Lower leg skin (tissue), 3 donors: Measurements from ENCODE around the gene CNKSR3.

Experiments
- POLR2A ChIP-seq, 2 donors: fragments of 450-650 bp; IDR thresholded peaks; one replicate each; pipeline ENCODE4 v1.6.1; 2016 to 2017; ENCODE audit warnings: antibody characterized with exemption in 2 of 2, mild to moderate bottlenecking in 1 of 2, moderate library complexity in 1 of 2
- TF ChIP-seq, protein P1 (sequence below), 3 donors: fragments of 450-650 bp; IDR thresholded peaks; one replicate each; pipeline ENCODE4 v1.5.1; 2016; ENCODE audit warnings: antibody characterized with exemption in 3 of 3, mild to moderate bottlenecking in 3 of 3, moderate library complexity in 2 of 3

DNA sequence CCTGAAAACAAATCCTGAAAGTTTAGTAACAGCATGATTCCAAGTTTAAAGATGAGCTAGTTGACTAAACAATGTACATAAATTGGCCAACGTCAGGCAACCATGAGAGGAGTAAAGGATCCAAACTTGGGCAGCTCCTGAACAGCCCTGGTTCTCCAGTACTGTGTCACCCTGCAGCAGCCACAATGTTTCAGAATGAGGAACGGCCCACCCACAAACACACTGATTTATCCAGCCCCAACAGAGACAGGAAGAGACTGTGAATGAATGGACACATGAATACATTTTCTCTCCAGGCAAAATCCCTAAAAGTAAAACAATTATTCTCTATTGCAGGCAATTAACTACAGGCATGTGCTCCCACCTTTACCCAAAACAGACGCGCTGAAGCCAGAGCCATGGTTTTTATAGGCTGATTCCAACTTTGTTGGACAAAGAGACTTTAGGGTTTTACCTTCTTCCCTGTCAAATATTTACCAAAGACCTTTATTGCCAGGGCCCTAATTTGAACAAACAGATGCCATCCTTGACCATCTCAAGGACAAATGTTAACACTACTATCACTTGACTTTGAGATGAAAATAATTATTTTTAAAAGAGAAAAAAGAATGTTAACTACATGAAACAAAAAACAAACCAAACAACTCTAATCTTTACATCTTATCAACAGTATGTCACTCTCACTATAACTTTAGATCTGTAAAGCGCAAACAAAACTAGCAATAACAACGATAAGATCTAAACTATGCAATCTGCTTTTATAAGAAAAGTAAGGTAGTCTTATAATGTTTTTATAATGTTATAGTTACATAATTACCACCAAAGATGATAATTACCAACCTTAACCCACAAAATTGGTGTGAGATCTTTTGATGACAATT lies 22.9 kb downstream of the CNKSR3 start:
- TF ChIP-seq, protein P1, sequence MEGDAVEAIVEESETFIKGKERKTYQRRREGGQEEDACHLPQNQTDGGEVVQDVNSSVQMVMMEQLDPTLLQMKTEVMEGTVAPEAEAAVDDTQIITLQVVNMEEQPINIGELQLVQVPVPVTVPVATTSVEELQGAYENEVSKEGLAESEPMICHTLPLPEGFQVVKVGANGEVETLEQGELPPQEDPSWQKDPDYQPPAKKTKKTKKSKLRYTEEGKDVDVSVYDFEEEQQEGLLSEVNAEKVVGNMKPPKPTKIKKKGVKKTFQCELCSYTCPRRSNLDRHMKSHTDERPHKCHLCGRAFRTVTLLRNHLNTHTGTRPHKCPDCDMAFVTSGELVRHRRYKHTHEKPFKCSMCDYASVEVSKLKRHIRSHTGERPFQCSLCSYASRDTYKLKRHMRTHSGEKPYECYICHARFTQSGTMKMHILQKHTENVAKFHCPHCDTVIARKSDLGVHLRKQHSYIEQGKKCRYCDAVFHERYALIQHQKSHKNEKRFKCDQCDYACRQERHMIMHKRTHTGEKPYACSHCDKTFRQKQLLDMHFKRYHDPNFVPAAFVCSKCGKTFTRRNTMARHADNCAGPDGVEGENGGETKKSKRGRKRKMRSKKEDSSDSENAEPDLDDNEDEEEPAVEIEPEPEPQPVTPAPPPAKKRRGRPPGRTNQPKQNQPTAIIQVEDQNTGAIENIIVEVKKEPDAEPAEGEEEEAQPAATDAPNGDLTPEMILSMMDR (IDR thresholded peaks at IDR 0.05): no peak
- TF ChIP-seq POLR2A (IDR thresholded peaks at IDR 0.05): no peak
